KMS-11 (cell line): ENCODE data around the gene SKP1.

ENCODE experiments used
- H2AFZ ChIP-seq: fragments of 200-600 bp; sonication (generic); 2 replicates; pipeline ENCODE4 v1.6.1; 2016; ENCODE audit warnings: antibody characterized with exemption, mixed run types, low read depth
- H3K27ac ChIP-seq: fragments of 200-600 bp; sonication (generic); 2 replicates; pipeline ENCODE4 v1.6.1; 2016; ENCODE audit warnings: mild to moderate bottlenecking, mixed run types
- H3K27me3 ChIP-seq: fragments of 200-600 bp; sonication (generic); 2 replicates; pipeline ENCODE4 v1.6.1; 2017; ENCODE audit warnings: mild to moderate bottlenecking, low read depth, mixed run types, moderate library complexity; ENCODE audit not compliant: insufficient read depth
- H3K36me3 ChIP-seq: fragments of 200-600 bp; sonication (generic); 2 replicates; pipeline ENCODE4 v1.6.1; 2017; ENCODE audit warnings: mild to moderate bottlenecking, mixed run types; ENCODE audit not compliant: insufficient read depth
- H3K4me1 ChIP-seq: fragments of 200-600 bp; sonication (generic); 2 replicates; pipeline ENCODE4 v1.6.1; 2016; ENCODE audit warnings: mild to moderate bottlenecking, low read depth, mixed run types; ENCODE audit not compliant: poor library complexity, severe bottlenecking
- H3K4me2 ChIP-seq: fragments of 200-600 bp; sonication (generic); 2 replicates; pipeline ENCODE4 v1.7.0; 2016; ENCODE audit warnings: mild to moderate bottlenecking, mixed run types
- H3K4me3 ChIP-seq: fragments of 200-600 bp; sonication (generic); IDR thresholded peaks from 2 replicates; pipeline ENCODE4 v1.6.1; 2017; ENCODE audit warnings: low read depth, low read length, mixed read lengths; ENCODE audit not compliant: insufficient read depth
- H3K79me2 ChIP-seq: fragments of 200-600 bp; sonication (generic); 2 replicates; pipeline ENCODE4 v1.6.1; 2016; ENCODE audit warnings: low read depth, mixed run types; ENCODE audit not compliant: insufficient read depth
- H3K9ac ChIP-seq: fragments of 200-600 bp; sonication (generic); 2 replicates; pipeline ENCODE4 v1.6.1; 2016; ENCODE audit warnings: mild to moderate bottlenecking, mixed run types
- H4K20me1 ChIP-seq: fragments of 200-600 bp; sonication (generic); 2 replicates; pipeline ENCODE4 v1.6.1; 2016; ENCODE audit warnings: mild to moderate bottlenecking, mixed run types; ENCODE audit not compliant: insufficient read depth
- CTCF ChIP-seq: fragments of 200-600 bp; sonication (generic); conservative IDR thresholded peaks from 2 replicates; pipeline ENCODE4 v1.6.1; 2017; ENCODE audit warnings: low read depth, mild to moderate bottlenecking, antibody characterized with exemption, low read length, moderate library complexity, mixed read lengths

SKP1 gene

GRCh38 chr5:134145041-134145757 is 31.6 kb downstream of the SKP1 start:
- Histone ChIP-seq H3K4me3 (no peak overlapping the region), H3K4me1 (peaks cover 9% of the 10 kb centered on the region), H4K20me1 (no peaks in the 10 kb centered on the region; the same call in 1 of the 2 replicates), H3K9ac (no peak overlapping the region), H2AFZ (no peak overlapping the region), H3K36me3 (no peaks in the 10 kb centered on the region), H3K4me2 (no peak overlapping the region), H3K27me3 (no peaks in the 10 kb centered on the region), H3K79me2 (peaks cover 4% of the 10 kb centered on the region; the same call in 1 of the 2 replicates), H3K27ac (no peak overlapping the region)
- TF ChIP-seq CTCF, result no peak

GRCh38 chr5:134143944-134144941 is 32.5 kb downstream of the SKP1 start:
- TF ChIP-seq CTCF, result no peak
- H3K27me3 ChIP-seq, result no peaks in the 10 kb centered on the region
- H3K4me1 ChIP-seq, result peaks cover 16% of the 10 kb centered on the region
- no peak overlapping the region for H2AFZ ChIP-seq
- no peak overlapping the region for H3K4me2 ChIP-seq
- H4K20me1 ChIP-seq, result no peaks in the 10 kb centered on the region; the same call in 1 of the 2 replicates
- no peak overlapping the region for H3K27ac ChIP-seq
- H3K9ac ChIP-seq, result no peak overlapping the region
- no peaks in the 10 kb centered on the region for H3K36me3 ChIP-seq
- no peak overlapping the region for H3K4me3 ChIP-seq
- peaks cover 4% of the 10 kb centered on the region; the same call in 1 of the 2 replicates for H3K79me2 ChIP-seq

- TF ChIP-seq CTCF, result no peak
- H3K36me3 ChIP-seq, result no peaks in the 10 kb centered on the region
- no peak overlapping the region for H3K4me2 ChIP-seq
- H3K9ac ChIP-seq, result no peak overlapping the region
- H3K4me1 ChIP-seq, result peaks cover 24% of the 10 kb centered on the region
- H3K27ac ChIP-seq, result no peak overlapping the region
- H3K27me3 ChIP-seq, result no peaks in the 10 kb centered on the region
- H3K4me3 ChIP-seq, result no peak overlapping the region
- H2AFZ ChIP-seq, result no peak overlapping the region
- no peaks in the 10 kb centered on the region; the same call in 1 of the 2 replicates for H4K20me1 ChIP-seq
- H3K79me2 ChIP-seq, result peaks cover 4% of the 10 kb centered on the region; the same call in 1 of the 2 replicates
Observed at GRCh38 chr5:134143431-134143830, 33.3 kb downstream of the SKP1 start.

- Histone ChIP-seq H3K9ac (no peak overlapping the region), H3K36me3 (no peaks in the 10 kb centered on the region), H2AFZ (no peak overlapping the region), H4K20me1 (peaks cover 4% of the 10 kb centered on the region; the same call in 1 of the 2 replicates), H3K4me3 (no peak overlapping the region), H3K27me3 (no peaks in the 10 kb centered on the region), H3K27ac (no peak overlapping the region), H3K4me2 (no peak overlapping the region), H3K79me2 (no peaks in the 10 kb centered on the region), H3K4me1 (peaks cover 30% of the 10 kb centered on the region)
- no peak for TF ChIP-seq CTCF
Observed at GRCh38 chr5:134142806-134143205, 33.9 kb downstream of the SKP1 start.
